Measurements from ENCODE around the gene CCDC40.

Gene CCDC40

GRCh38 chr17:80050706-80051105, 14.3 kb downstream of the CCDC40 start:
- H3K4me3 ChIP-seq (ENCODE audit: low read depth, low read length), result no peak overlapping the region
- ChIA-PET POLR2A (no interaction called here), CTCF (interaction anchor here (1.2 kb wide), 1 partner anchor 42 kb away, joined by 3 read pairs; no protein-coding TSS in a partner anchor)
- TF ChIP-seq CTCF (IDR thresholded peaks at IDR 0.05; ENCODE audit: insufficient read depth, low read length, missing control alignments), result no peak
- DNase-seq (ENCODE audit: low read depth, low spot score), result no peak

DNA sequence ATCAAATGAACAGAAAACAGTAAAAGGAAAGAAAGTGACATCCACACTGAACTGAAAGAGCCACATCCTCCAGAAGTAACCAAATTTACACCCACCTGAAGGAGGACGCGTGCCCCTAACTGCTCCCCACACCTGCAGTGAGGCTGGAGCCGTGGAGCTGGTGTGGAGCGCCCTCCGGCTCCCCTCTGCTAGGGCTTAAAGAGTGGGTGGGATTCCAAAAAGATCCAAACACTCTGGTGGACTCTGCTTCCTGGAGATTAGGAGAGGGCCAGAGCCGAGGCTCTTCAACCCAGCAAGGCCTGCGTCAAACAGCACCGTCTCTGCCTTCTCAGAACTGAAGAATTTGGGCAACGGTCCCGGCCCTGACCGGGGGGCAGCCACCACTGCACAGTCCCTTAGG, 15.2 kb downstream of the CCDC40 start:
- TF ChIP-seq CTCF (IDR thresholded peaks at IDR 0.05; ENCODE audit: insufficient read depth, low read length, missing control alignments), result no peak
- DNase-seq (ENCODE audit: low read depth, low spot score), result no peak
- ChIA-PET POLR2A (no interaction called here), CTCF (interaction anchor here (1.2 to 1.3 kb wide), 2 partner anchors 43 to 50 kb away, joined by 3 read pairs; partner anchors contain the start of gene GAA)
- no peak overlapping the region for H3K4me3 ChIP-seq (ENCODE audit: low read depth, low read length)

GRCh38 chr17:80053102-80053501, 16.7 kb downstream of the CCDC40 start:
- CTCF ChIA-PET, result interaction anchor here (1.2 to 1.8 kb wide), 3 partner anchors 30 to 48 kb away, joined by 3 to 6 read pairs (median 5); partner anchors contain the start of gene GAA
- DNase-seq (ENCODE audit: low read depth, low spot score), result no peak
- no peak for TF ChIP-seq CTCF (IDR thresholded peaks at IDR 0.05; ENCODE audit: insufficient read depth, low read length, missing control alignments)
- POLR2A ChIA-PET, result no interaction called here
- H3K4me3 ChIP-seq (ENCODE audit: low read depth, low read length), result no peak overlapping the region

DNA sequence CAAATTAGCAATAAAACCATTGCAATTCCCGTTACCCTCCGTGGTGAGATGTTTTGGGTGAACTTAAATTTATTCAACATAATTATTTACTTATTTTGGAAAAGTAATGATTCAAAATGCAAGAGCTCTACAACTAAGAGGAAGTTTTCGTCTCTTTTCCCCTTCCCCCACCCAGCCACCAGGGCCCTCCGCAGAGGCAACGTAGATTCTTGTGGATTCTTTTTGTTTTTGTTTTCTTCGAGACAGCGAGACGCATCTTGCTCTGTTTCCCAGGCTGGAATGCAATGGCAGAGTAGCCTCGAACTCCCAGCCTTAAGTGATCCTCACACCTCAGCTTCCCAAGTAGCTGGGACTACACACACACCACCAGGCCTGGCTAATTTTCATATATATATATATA, 19.2 kb downstream of the CCDC40 start:
- ChIA-PET CTCF (no interaction called here), POLR2A (no interaction called here)
- TF ChIP-seq CTCF (IDR thresholded peaks at IDR 0.05; ENCODE audit: insufficient read depth, low read length, missing control alignments), result no peak
- no peak for DNase-seq (ENCODE audit: low read depth, low spot score)
- H3K4me3 ChIP-seq (ENCODE audit: low read depth, low read length), result no peak overlapping the region

GRCh38 chr17:80058311-80058955, 22.0 kb downstream of the CCDC40 start:
- no peak for DNase-seq (ENCODE audit: low read depth, low spot score)
- CTCF ChIA-PET, result interaction anchor here (1.1 to 2.1 kb wide), 3 partner anchors 12 to 43 kb away, joined by 4 to 11 read pairs (median 4); partner anchors contain the start of gene GAA
- POLR2A ChIA-PET, result interaction anchor here (0.7 kb wide), 1 partner anchor 213 kb away, joined by 3 read pairs; no protein-coding TSS in a partner anchor
- TF ChIP-seq CTCF (IDR thresholded peaks at IDR 0.05; ENCODE audit: insufficient read depth, low read length, missing control alignments), result no peak
- no peak overlapping the region for H3K4me3 ChIP-seq (ENCODE audit: low read depth, low read length)

- no peak for DNase-seq (ENCODE audit: low read depth, low spot score)
- no peak for TF ChIP-seq CTCF (IDR thresholded peaks at IDR 0.05; ENCODE audit: insufficient read depth, low read length, missing control alignments)
- H3K4me3 ChIP-seq (ENCODE audit: low read depth, low read length), result no peak overlapping the region
- CTCF ChIA-PET, result interaction anchor here (1.4 kb wide), 1 partner anchor 21 kb away, joined by 4 read pairs; no protein-coding TSS in a partner anchor
- POLR2A ChIA-PET, result no interaction called here
Measured at GRCh38 chr17:80060644-80061043, 24.2 kb downstream of the CCDC40 start.

Measured in AG04449 (cell line).